K562 treated with DMSO at 1 percent for 24 hours (cell line): ENCODE data around the gene IGSF23. TPM values are rescaled to one million over a fixed set of nuclear protein-coding genes. Genes with fewer than 3 reads are reported as not detected.

ENCODE experiments used
- total RNA-seq: library from RNA; unstranded; fragments of 300-600 nt; gene quantifications from 2 replicates; pipeline ENCODE4 v1.2.3, GENCODE V29; 2022; ENCODE audit warnings: low read depth; ENCODE audit not compliant: insufficient read depth

Gene IGSF23, protein sequence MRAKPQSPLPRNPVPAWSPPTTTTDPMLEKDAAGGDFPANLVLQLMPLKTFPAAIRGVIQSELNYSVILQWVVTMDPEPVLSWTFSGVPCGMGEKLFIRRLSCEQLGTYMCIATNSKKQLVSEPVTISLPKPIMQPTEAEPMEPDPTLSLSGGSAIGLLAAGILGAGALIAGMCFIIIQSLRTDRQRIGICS
- not detected in 2 replicates for total RNA-seq

DNA sequence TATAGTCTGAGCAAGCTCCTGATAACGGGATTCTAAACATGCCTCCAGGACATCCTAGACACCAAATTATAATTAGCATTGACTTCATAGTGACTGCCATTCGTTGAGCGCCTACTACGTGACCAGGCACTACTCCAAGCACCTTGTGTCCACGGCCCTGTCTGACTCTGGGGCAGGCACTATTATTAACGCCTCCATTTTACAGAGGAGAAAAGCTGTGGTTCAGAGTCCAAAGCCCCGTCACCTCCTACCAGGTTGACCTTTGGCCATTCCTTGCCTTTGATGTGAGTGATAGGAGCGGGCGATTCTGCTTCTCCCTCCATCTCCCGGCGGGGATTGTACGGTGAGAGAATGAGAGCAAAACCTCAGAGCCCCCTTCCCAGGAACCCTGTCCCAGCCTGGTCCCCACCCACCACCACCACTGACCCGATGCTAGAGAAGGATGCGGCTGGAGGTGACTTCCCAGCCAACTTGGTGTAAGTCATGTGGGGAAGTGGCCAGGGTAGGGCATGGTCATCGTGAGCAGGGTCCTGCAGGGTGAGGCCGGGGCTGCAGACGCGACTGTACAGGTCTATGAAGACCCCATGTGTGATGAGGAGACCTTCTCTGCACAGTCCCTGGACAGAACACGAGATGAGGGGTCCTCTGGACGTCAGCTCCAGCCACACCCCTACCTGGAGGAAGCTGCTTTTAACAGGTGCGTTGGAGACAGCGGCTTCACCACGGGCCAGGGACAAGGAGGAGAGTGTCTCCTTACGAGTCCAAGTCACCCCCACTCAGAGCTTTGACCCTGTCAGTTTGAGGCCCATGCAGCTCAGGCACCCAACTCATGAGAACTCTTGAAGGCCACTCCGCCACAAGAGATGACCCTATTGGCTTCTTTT is at the start of gene IGSF23:
IGSF23 (plus strand) TSS at position 269 of the 884 bp plus-strand sequence; CDS start at position 352, 83 bp downstream.

GRCh38 chr19:44643605-44644401 is 30.4 kb downstream of the IGSF23 start, which contains the start of gene PVR:
PVR (plus strand) TSS chr19:44643910; CDS start chr19:44644097, 187 bp downstream.

GRCh38 chr19:44671400-44671799 is 58.0 kb downstream of the IGSF23 start, which contains the start of gene CEACAM19:
CEACAM19 (plus strand) TSS chr19:44671482; CDS start chr19:44671932, 450 bp downstream.

Other genes with a start within 250 kb of the IGSF23 start
- 0.29 and 0.46 TPM in 2 replicates for gene ZNF285, start 212.0 kb upstream of the IGSF23 start, total RNA-seq
- 1.00 and 2.3 TPM in 2 replicates for gene ZNF229, start 165.1 kb upstream of the IGSF23 start, total RNA-seq
- 3.0 and 5.6 TPM in 2 replicates for gene ZNF180, start 113.0 kb upstream of the IGSF23 start, total RNA-seq
- gene CEACAM20, start 83.9 kb upstream of the IGSF23 start, total RNA-seq = not detected in 2 replicates
- 15.8 and 17.1 TPM in 2 replicates for gene PVR, start 30.3 kb downstream of the IGSF23 start, total RNA-seq
- 2.1 TPM in 2 replicates for gene CEACAM19, start 57.9 kb downstream of the IGSF23 start, total RNA-seq
- gene CEACAM16, start 85.6 kb downstream of the IGSF23 start, total RNA-seq = not detected in 2 replicates
- 39.7 and 42.3 TPM in 2 replicates for gene BCL3, start 135.1 kb downstream of the IGSF23 start, total RNA-seq
- gene CBLC, start 164.3 kb downstream of the IGSF23 start, total RNA-seq = not detected in 2 replicates
- gene BCAM, start 195.5 kb downstream of the IGSF23 start, total RNA-seq = 7.7 and 8.2 TPM in 2 replicates
- 136 and 143 TPM in 2 replicates for gene NECTIN2, start 232.7 kb downstream of the IGSF23 start, total RNA-seq